Measurements from ENCODE around the gene SPTB.

- TF ChIP-seq CTCF (IDR thresholded peaks at IDR 0.05; ENCODE audit: insufficient read depth, low read length, poor library complexity, severe bottlenecking) = no peak
- TF ChIP-seq EZH2phosphoT487 (conservative IDR thresholded peaks at IDR 0.05; ENCODE audit: low read length) = no peak
Measured at GRCh38 chr14:64730681-64731080, 149.0 kb downstream of the SPTB start.

Data from SU-DHL-6 (cell line).